K562 (cell line): ENCODE results near the gene MYO1D. TPM values are rescaled to one million over a fixed set of nuclear protein-coding genes. Genes with fewer than 3 reads are reported as not detected.

Source experiments
- ATAC-seq: fragments of 200-7000 bp; cut with Tn5 transposase; 3 replicates; pipeline ENCODE4 v1.9.1; 2020; ENCODE audit warnings: moderate library complexity
- BruUV-seq: library from RNA; stranded (reverse); fragments of 400-500 nt; replicated peaks from 2 replicates; lab custom pipeline; 2021; lab: Mats Ljungman, UMichigan
- CTCF ChIA-PET: fragments of 300-600 bp; formaldehyde crosslinking; extraction: SDS; loops from one replicate; lab custom pipeline; 2021; ENCODE audit warnings: low intra/inter-chr PET ratio; lab: Yijun Ruan, JAX
- POLR2A ChIA-PET: fragments of 300-600, 350-650 bp; sonication (Branson Sonifier 250); formaldehyde crosslinking; extraction: SDS; loops from one replicate; lab custom pipeline; 2021; ENCODE audit warnings: antibody characterized with exemption, inconsistent platforms; lab: Yijun Ruan, JAX
- DNase-seq, 4 experiments: peaks; one replicate each; pipeline versions ENCODE4 v3.0.0 to v3.0.0-alpha.2; 2011 to 2018; ENCODE audit warnings: low spot score in 3 of 4, mixed read lengths in 3 of 4; ENCODE audit errors: extremely low read depth in 1 of 4
- FAIRE-seq: peaks from 2 replicates; lab custom pipeline; 2011; peaks lifted over from hg19 to GRCh38; lab: Jason Lieb, UNC
- H2AFZ ChIP-seq: 2 replicates; pipeline ENCODE4 v1.6.0; 2011; ENCODE audit warnings: low read depth, low read length, control low read depth, inconsistent platforms
- H3K27ac ChIP-seq: fragments of 200-600 bp; 3 replicates; pipeline ENCODE4 v1.8.0; 2011; ENCODE audit warnings: low read depth, mild to moderate bottlenecking, control low read depth, inconsistent platforms, low read length, moderate library complexity, mixed read lengths; ENCODE audit errors: extremely low read depth
- H3K27me3 ChIP-seq, 2 experiments: fragments of 300-600 bp in 1 of 2; 2 replicates in 1 of 2; 3 replicates in 1 of 2; pipeline versions ENCODE4 v1.6.0 to v1.8.0; 2011; ENCODE audit warnings: inconsistent platforms in 2 of 2, low read length in 2 of 2, mild to moderate bottlenecking in 1 of 2, mixed read lengths in 1 of 2, moderate library complexity in 1 of 2; ENCODE audit not compliant: control insufficient read depth in 2 of 2, insufficient read depth in 2 of 2
- H3K36me3 ChIP-seq: fragments of 300-600 bp; 3 replicates; pipeline ENCODE4 v1.8.0; 2011; ENCODE audit warnings: mild to moderate bottlenecking, low read length, inconsistent platforms; ENCODE audit not compliant: control insufficient read depth, insufficient read depth
- H3K4me1 ChIP-seq, 2 experiments: fragments of 200-600 bp in 1 of 2; replicated peaks in 1 of 2; 2 replicates in 1 of 2; 3 replicates in 1 of 2; pipeline versions ENCODE4 v1.5.1 to v1.8.0; 2011; ENCODE audit warnings: inconsistent platforms in 2 of 2, low read length in 2 of 2, mild to moderate bottlenecking in 1 of 2, mixed read lengths in 1 of 2, moderate library complexity in 1 of 2; ENCODE audit not compliant: control insufficient read depth in 2 of 2, insufficient read depth in 2 of 2
- H3K4me2 ChIP-seq: 2 replicates; pipeline ENCODE4 v1.6.1; 2011; ENCODE audit warnings: low read length, control low read depth, inconsistent platforms, mixed read lengths; ENCODE audit not compliant: insufficient read depth
- H3K4me3 ChIP-seq: fragments of 200-600 bp; sonication (generic), shearing (Covaris generic); 2 replicates; pipeline ENCODE4 v1.5.1; 2016; ENCODE audit warnings: control low read depth, inconsistent platforms
- H3K79me2 ChIP-seq: fragments of 200-600 bp; 3 replicates; pipeline ENCODE4 v1.8.0; 2011; ENCODE audit warnings: low read length, inconsistent platforms; ENCODE audit not compliant: control insufficient read depth, insufficient read depth
- H3K9ac ChIP-seq, 2 experiments: 2 replicates each; pipeline versions ENCODE4 v1.6.0 to v1.6.1; 2011; ENCODE audit warnings: low read depth in 2 of 2, low read length in 2 of 2, control low read depth in 1 of 2, inconsistent platforms in 1 of 2, mild to moderate bottlenecking in 1 of 2, mixed read lengths in 1 of 2; ENCODE audit not compliant: insufficient read depth in 1 of 2
- H3K9me1 ChIP-seq: one replicate; pipeline ENCODE4 v1.6.0; 2011; ENCODE audit warnings: inconsistent platforms, mild to moderate bottlenecking, low read length, moderate library complexity; ENCODE audit not compliant: control insufficient read depth, insufficient read depth
- H3K9me3 ChIP-seq: replicated peaks from 2 replicates; pipeline ENCODE4 v1.5.1; 2011; ENCODE audit warnings: low read depth, low read length, inconsistent platforms; ENCODE audit not compliant: control insufficient read depth, insufficient read depth
- H4K20me1 ChIP-seq: replicated peaks from 2 replicates; pipeline ENCODE4 v1.6.1; 2011; ENCODE audit warnings: low read length, inconsistent platforms, mixed read lengths; ENCODE audit not compliant: control insufficient read depth, insufficient read depth
- CBX1 ChIP-seq: sonication (generic); IDR thresholded peaks from 2 replicates; pipeline ENCODE4 v1.6.1; 2016; ENCODE audit warnings: antibody characterized with exemption, low read depth, mild to moderate bottlenecking
- CEBPB ChIP-seq: fragments of 450-650 bp; IDR thresholded peaks from 2 replicates; pipeline ENCODE4 v1.6.1; 2016; ENCODE audit warnings: missing genetic modification characterization, missing compliant biosample characterization
- CREB1 ChIP-seq, 2 experiments: sonication (generic) in 1 of 2; formaldehyde crosslinking in 1 of 2; IDR thresholded peaks; 2 replicates each; pipeline versions ENCODE4 v1.6.1 to v1.8.0; 2012 to 2022; ENCODE audit warnings: inconsistent platforms in 1 of 2, mild to moderate bottlenecking in 1 of 2, missing genetic modification reagents in 1 of 2, moderate library complexity in 1 of 2
- GABPA ChIP-seq: fragments of 200-800 bp; sonication (Bioruptor generic); conservative IDR thresholded peaks from 2 replicates; pipeline ENCODE4 v1.6.1; 2016; ENCODE audit warnings: low read depth, missing genetic modification characterization, missing compliant biosample characterization
- HDAC2 ChIP-seq: fragments of 450-650 bp; IDR thresholded peaks from 2 replicates; pipeline ENCODE4 v1.6.1; 2016; ENCODE audit warnings: mild to moderate bottlenecking
- HDGF ChIP-seq: fragments of 450-650 bp; IDR thresholded peaks from 2 replicates; pipeline ENCODE4 v1.6.1; 2016
- ILF3 ChIP-seq: fragments of 450-650 bp; IDR thresholded peaks from 2 replicates; pipeline ENCODE4 v1.6.1; 2018; ENCODE audit warnings: antibody characterized with exemption, mild to moderate bottlenecking, moderate library complexity, borderline replicate concordance
- KLF13 ChIP-seq: fragments of 450-650 bp; IDR thresholded peaks from 2 replicates; pipeline ENCODE4 v1.6.1; 2016; ENCODE audit warnings: missing genetic modification characterization, low read depth, mild to moderate bottlenecking, missing compliant biosample characterization, moderate library complexity, borderline replicate concordance
- MBD2 ChIP-seq: sonication (generic); IDR thresholded peaks from 2 replicates; pipeline ENCODE4 v1.6.1; 2016; ENCODE audit warnings: low read depth, borderline replicate concordance
- NRF1 ChIP-seq, 2 experiments: fragments of 450-650 bp; IDR thresholded peaks in 1 of 2; conservative IDR thresholded peaks in 1 of 2; 2 replicates each; pipeline ENCODE4 v1.6.1; 2014; ENCODE audit warnings: mild to moderate bottlenecking in 2 of 2
- PRPF4 ChIP-seq: fragments of 200-400 bp; formaldehyde crosslinking; IDR thresholded peaks from one replicate; pipeline ENCODE4 v1.6.1; 2017; ENCODE audit warnings: low read length, low read depth, mild to moderate bottlenecking; ENCODE audit not compliant: insufficient read depth, poor library complexity, severe bottlenecking
- ZNF316 ChIP-seq: fragments of 450-650 bp; IDR thresholded peaks from 2 replicates; pipeline ENCODE4 v1.6.1; 2016
- WGBS: fragments of 100-300 bp; shearing (Covaris generic); methylation state at CpG from one replicate; pipeline ENCODE4 v1.1.6; 2016; ENCODE audit warnings: low coverage, mixed read lengths; ENCODE audit not compliant: insufficient coverage; ENCODE audit errors: missing lambda C conversion rate; 5-methylcytosine and 5-hydroxymethylcytosine counted together
- in situ Hi-C: fragments of 300-500 bp; cut with MboI; formaldehyde crosslinking; loops from 4 replicates; pipeline ENCODE4 v1.15.0; 2018; ENCODE audit warnings: inconsistent platforms, mixed read lengths
- intact Hi-C: fragments of 100-400 bp; cut with micrococcal nuclease; formaldehyde crosslinking; loops from 2 replicates; pipeline ENCODE4 v1.14.2; 2022
- polyA plus RNA-seq, 8 experiments: library from polyadenylated mRNA; depleted of rRNA in 4 of 8; stranded (reverse) in 5 of 8; unstranded in 3 of 8; fragments of >200 nt; fragmentation: Nextera tagmentation in 2 of 8; fragmentation: Illumina TruSeq in 1 of 8; extraction: Ambion mirVana in 2 of 8; extraction: Trizol in 1 of 8; gene quantifications; 2 replicates each; pipeline versions ENCODE4 v1.2.1 to v1.2.3, GENCODE V29; 2011 to 2014; ENCODE audit warnings: inconsistent platforms in 1 of 8, missing spikeins in 1 of 8
- total RNA-seq, 7 experiments: library from RNA; depleted of rRNA in 6 of 7; stranded (reverse); fragments of >200 nt in 6 of 7; fragmentation: Illumina TruSeq in 2 of 7; extraction: Trizol in 2 of 7; gene quantifications; 2 replicates each; pipeline versions ENCODE4 v1.2.1 to v1.2.3, GENCODE V29; 2011 to 2021; ENCODE audit warnings: low replicate concordance in 1 of 7
- TF ChIP-seq, protein P1 (sequence below): fragments of 250-450 bp; sonication (Bioruptor Pico); IDR thresholded peaks from 2 replicates; pipeline ENCODE4 v1.9.0; 2021; ENCODE audit warnings: mild to moderate bottlenecking, inconsistent platforms
- TF ChIP-seq, protein P2 (sequence below): sonication (generic); formaldehyde crosslinking; IDR thresholded peaks from 2 replicates; pipeline ENCODE4 v1.8.1; 2023; ENCODE audit warnings: mild to moderate bottlenecking, missing genetic modification reagents
- TF ChIP-seq, protein P3 (sequence below): sonication (generic); formaldehyde crosslinking; IDR thresholded peaks from 2 replicates; pipeline ENCODE4 v1.5.0; 2020; ENCODE audit warnings: missing genetic modification reagents

MYO1D gene
- total and polyA plus RNA-seq, 9 of the 15 experiments (the other 6 are each of a cell fraction or from before 2014, with no cell fraction given), result 2.1 to 71.2 (median 45.4) TPM

DNA sequence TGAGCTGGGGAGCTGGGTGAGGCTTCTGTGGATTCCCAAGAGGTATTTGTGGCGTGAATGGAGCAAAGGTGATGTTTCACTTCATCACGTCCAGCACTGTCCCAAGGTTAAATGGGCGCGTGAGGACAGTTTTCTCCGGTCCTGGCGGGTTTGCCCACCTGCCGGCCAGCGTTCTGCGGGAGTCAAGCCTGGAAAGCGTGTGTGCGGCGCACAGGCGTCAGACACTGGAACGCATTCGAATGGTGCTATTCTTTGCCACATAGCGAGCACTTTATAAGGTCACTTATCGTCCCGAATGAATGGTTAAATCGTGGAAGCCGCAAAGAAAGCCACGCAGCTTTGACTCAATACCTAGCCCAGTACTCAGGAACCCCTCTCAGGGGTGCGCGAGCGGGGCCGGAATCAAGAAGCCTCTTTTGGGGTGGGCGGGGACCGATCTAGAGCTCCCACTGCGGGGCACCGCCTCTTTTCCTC lies 433.1 kb downstream of the MYO1D start:
- no TSS peak for BruUV-seq
- CTCF ChIA-PET, result interaction anchor here (0.6 kb wide), 1 partner anchor 78 kb away, joined by 4 read pairs; no protein-coding TSS in a partner anchor
- TF ChIP-seq CEBPB (no peak), KLF13 (tag) (peak; percentile 85; the same call in 1 of the 2 replicates), NRF1 (conservative IDR thresholded peaks at IDR 0.05 in 1 of 2, IDR thresholded peaks at IDR 0.05 in 1 of 2) (peak; percentile 74 to 76), MBD2 (no peak), CREB1 (IDR thresholded peaks at IDR 0.05) (no peak), CREB1 (CRISPR knock-in tag; IDR thresholded peaks at IDR 0.05) (no peak), ZNF316 (no peak), CBX1 (no peak), GABPA (0 out of 2 replicates have a peak, but pooled peaks have one; percentile 22), PRPF4 (no peak), HDAC2 (0 out of 2 replicates have a peak, but pooled peaks have one; percentile 27), ILF3 (no peak), HDGF (no peak)
- TF ChIP-seq, protein P1, sequence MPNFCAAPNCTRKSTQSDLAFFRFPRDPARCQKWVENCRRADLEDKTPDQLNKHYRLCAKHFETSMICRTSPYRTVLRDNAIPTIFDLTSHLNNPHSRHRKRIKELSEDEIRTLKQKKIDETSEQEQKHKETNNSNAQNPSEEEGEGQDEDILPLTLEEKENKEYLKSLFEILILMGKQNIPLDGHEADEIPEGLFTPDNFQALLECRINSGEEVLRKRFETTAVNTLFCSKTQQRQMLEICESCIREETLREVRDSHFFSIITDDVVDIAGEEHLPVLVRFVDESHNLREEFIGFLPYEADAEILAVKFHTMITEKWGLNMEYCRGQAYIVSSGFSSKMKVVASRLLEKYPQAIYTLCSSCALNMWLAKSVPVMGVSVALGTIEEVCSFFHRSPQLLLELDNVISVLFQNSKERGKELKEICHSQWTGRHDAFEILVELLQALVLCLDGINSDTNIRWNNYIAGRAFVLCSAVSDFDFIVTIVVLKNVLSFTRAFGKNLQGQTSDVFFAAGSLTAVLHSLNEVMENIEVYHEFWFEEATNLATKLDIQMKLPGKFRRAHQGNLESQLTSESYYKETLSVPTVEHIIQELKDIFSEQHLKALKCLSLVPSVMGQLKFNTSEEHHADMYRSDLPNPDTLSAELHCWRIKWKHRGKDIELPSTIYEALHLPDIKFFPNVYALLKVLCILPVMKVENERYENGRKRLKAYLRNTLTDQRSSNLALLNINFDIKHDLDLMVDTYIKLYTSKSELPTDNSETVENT, result no peak
- TF ChIP-seq, protein P2, sequence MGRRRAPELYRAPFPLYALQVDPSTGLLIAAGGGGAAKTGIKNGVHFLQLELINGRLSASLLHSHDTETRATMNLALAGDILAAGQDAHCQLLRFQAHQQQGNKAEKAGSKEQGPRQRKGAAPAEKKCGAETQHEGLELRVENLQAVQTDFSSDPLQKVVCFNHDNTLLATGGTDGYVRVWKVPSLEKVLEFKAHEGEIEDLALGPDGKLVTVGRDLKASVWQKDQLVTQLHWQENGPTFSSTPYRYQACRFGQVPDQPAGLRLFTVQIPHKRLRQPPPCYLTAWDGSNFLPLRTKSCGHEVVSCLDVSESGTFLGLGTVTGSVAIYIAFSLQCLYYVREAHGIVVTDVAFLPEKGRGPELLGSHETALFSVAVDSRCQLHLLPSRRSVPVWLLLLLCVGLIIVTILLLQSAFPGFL (CRISPR knock-in tag), result 0 out of 2 replicates have a peak, but pooled peaks have one; percentile 16
- TF ChIP-seq, protein P3, sequence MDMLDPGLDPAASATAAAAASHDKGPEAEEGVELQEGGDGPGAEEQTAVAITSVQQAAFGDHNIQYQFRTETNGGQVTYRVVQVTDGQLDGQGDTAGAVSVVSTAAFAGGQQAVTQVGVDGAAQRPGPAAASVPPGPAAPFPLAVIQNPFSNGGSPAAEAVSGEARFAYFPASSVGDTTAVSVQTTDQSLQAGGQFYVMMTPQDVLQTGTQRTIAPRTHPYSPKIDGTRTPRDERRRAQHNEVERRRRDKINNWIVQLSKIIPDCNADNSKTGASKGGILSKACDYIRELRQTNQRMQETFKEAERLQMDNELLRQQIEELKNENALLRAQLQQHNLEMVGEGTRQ, result no peak

More for the DNA sequence above, 433.1 kb downstream of the MYO1D start:
- DNase-seq, result no peak
- Histone ChIP-seq H3K4me3 (peak overlapping the region; percentile 99), H3K4me2 (peak overlapping the region; percentile 99), H2AFZ (peak overlapping the region; percentile 98), H3K27ac (peak overlapping the region; percentile 49; the same call in 1 of the 3 replicates), H3K9ac (peak overlapping the region; percentile 65 to 91; a peak in 3 of 4 replicates), H3K9me1 (no peaks in the 10 kb centered on the region), H4K20me1 (peaks cover 8% of the 10 kb centered on the region; the same call in 1 of the 2 replicates), H3K4me1 (peaks cover 11 to 17% of the 10 kb centered on the region in 2 experiments; a peak in 4 of 5 replicates), H3K9me3 (no peaks in the 10 kb centered on the region), H3K79me2 (peaks cover 48% of the 10 kb centered on the region), H3K27me3 (no peaks in the 10 kb centered on the region), H3K36me3 (peaks cover 41% of the 10 kb centered on the region)
- POLR2A ChIA-PET, result interaction anchor here (0.5 to 1.5 kb wide), 15 partner anchors 8 to 1000 kb away, joined by 3 to 8 read pairs (median 4); no protein-coding TSS in a partner anchor
- no peak for FAIRE-seq
- WGBS, result under 1% methylated on average over 28 of the region's 29 CpGs
- intact Hi-C loops, result loop anchor here (2.0 to 10.0 kb wide), 2 partner anchors 69 to 101 kb away; partner anchors contain the start of gene C17orf75
- peak; percentile 7 for ATAC-seq
- in situ Hi-C loops, result no loop called here
